Activated CD4-positive, alpha-beta T cell treated with anti-CD3 and anti-CD28 coated beads for 4 hours (primary cell): Measurements from ENCODE around the gene RPS6KA1.
"Not testable (repeated sequence)": the region's sequence is repeated elsewhere in the genome, so short reads cannot be mapped to it uniquely, and the experiment has no call there.

ENCODE experiments used
- DNase-seq, 2 donors: peaks; one replicate each; pipeline ENCODE4 v3.0.0-alpha.2; 2020

RPS6KA1 gene

DNA sequence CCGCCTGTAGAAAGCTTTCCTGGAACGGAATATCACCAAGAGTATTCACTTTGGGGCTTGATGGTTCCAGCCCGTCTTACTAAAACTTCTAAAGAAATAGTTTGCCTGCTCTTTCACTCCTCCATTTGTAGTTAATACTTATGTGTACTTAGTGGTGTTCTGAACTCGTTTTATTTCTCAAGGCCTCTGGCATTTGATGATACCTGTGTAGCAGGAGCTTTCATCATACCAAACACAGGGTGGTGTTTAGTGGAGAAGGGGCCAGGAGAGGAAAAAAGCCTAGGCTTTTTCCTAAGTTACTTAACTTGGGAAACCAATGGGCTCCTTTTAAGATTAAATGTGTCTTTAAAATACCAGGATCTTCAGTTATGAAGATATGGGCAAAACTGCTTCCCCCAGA, 74.3 kb downstream of the RPS6KA1 start:
- DNase-seq, result no peak

DNA sequence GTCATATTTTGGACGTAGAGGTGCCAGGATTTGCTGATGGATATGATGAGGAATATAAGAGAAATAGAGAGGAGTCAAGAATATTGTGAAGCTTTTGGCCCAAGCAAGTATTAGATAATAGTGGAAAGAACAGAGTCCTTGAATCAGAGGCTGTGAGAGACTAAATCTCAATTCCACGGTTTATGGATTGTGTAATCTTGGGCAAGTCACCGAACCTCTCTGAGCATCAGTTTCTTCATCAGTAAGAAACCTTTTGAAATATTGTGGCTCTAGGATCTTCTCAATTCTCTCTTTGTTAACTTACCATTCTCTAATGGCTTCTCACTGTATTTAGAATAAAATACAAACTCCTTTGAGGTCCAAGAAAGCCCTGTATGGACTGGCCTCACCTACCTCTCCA, 77.6 kb downstream of the RPS6KA1 start:
- DNase-seq, result no peak

DNA sequence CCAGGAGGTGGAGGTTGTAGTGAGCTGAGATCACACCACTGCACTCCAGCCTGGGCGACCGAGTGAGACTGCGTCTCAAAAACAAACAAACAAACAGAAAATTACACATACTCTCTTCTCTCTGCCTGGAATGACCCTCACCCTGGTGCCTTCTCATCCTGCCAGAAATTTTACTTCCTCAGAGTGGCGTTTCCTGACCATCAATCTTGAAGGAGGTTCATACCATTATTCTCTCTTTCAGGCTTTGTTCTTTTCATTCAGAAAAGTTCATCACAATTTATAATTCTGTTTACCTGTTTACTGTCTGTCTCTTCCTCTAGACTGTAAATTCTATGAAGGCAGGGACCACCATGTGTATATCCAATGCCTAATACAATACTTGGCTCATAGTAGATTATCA, 79.3 kb downstream of the RPS6KA1 start:
- no peak for DNase-seq

DNA sequence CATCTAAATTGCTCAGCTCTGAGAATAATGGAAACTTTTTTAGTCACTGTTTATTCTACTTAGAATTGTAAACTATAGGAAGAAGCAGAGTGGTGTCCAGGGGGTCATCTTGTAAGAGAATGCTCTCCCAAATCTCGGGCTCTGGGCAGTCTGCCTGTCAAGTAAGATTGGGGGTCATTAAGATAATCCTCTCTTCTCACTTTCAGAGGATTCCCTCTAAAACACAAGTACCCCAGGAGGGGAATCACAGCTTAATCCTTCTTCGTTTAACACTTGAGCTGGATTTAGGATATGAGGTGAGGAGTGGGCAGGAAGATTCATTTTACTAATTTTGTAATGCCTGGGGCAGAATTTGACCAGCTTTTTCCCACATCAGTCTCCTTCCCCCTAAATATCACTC, 81.2 kb downstream of the RPS6KA1 start:
- DNase-seq, result no peak

DNA sequence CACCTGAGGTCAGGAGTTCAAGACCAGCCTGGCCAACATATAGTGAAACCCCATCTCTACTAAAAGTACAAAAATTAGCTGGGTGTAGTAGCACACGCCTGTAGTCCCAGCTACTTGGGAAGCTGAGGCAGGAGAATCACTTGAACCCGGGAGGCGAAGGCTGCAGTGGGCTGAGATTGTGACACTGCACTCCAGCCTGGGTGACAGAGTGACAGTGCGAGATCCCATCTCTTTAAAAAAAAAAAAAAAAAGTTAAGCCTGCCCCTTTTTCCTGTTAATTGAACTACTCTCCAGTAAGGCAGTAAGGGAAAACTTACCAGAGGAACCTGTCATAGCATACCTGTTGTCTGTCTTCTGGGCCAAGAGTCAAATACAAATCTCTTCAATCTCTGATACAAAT, 83.1 kb downstream of the RPS6KA1 start:
- not testable (repeated sequence) for DNase-seq

DNA sequence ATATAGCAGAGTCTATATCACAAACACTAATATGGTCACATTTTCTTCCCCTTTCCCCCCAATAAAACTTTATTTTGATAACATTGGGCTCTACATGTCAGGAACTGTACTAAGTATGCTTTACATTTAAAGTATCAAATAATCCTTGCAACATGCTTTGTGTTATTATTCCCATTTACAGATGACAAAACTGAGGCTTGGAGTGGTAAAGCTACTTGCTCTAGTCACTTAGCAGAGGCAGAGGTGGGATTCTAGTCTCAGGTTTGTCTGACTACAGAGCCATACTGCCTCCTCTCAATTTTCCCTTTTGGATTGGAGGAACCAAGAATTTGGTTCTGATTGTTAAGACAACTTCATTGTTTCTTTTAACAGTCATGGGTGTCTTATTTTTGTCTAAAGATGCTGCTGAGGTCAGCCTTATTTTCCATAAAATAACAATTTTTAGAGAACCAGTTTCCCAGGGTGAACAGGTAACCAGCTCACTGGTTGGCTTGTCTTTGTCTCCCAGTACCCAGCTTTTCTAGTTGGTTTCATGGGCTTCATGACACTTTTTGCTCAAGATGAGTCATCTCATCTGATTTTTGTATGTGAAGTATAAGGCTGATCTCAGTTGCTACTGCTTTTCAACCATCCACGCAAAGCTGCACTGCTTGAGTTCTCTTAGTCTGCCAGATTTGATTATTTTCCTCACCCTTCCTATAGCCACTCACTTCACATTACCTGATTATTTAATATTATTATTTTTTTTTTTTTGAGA, 85.3 kb downstream of the RPS6KA1 start:
- no peak for DNase-seq

DNA sequence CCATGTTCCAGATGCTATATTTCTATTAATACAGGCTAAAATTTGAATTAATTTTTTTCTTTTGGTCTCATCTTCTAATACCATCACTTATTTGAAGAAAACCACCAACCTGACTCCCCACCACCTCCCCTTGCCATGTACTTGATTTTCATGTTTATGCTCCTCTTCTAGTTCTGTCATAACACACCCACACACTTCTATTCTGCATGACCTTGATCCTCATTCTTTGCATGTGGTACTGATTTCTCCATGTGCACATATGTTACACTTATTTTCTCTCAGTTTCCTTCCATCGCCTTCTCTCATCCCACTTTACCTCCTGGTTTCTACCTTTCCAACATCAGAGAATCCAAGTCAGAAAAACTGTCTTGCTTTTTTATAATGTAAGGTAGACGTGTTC, 87.3 kb downstream of the RPS6KA1 start:
- no peak for DNase-seq

DNA sequence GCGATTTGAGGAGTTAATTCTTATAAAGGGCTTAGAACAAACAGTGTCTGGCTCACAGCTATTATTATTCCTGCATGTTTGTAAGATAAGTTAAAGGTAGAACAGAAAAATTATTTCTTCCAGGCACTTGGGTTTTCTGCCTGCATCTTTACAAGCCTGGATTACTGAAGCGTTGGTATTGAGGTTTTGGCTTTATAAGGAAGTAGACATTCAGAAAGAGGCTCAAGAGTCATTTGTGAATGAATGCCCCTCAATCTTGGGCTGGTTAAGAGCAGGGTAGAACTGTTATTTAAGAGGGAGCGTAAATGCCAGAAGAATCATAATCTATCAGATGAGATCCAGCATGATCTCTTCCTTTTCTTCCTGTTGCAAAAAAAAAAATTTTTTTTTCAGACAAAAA, 89.0 kb downstream of the RPS6KA1 start:
- DNase-seq, result no peak
